Tibial nerve (tissue), 4 donors: ENCODE data around the gene TMTC1. TPM values are rescaled to one million over a fixed set of nuclear protein-coding genes. Genes with fewer than 3 reads are reported as not detected.

Source experiments
- DNase-seq, 2 donors: peaks; one replicate each; pipeline ENCODE4 v3.0.0-alpha.2; 2019; ENCODE audit warnings: low spot score in 2 of 2
- H3K27ac ChIP-seq, 4 donors: fragments of 200-600 bp; sonication (generic) in 3 of 4; one replicate each; pipeline ENCODE4 v1.5.1; 2017 to 2019; ENCODE audit warnings: mild to moderate bottlenecking in 1 of 4
- H3K27me3 ChIP-seq, 2 donors: fragments of 200-600 bp; sonication (generic) in 1 of 2; one replicate each; pipeline versions ENCODE4 v1.5.1 to v1.6.0; 2017 to 2019
- H3K36me3 ChIP-seq, 3 donors: fragments of 200-600 bp; sonication (generic); one replicate each; pipeline ENCODE4 v1.5.1; 2018 to 2019
- H3K4me1 ChIP-seq, 4 donors: fragments of 200-600 bp; sonication (generic) in 3 of 4; one replicate each; pipeline ENCODE4 v1.5.1; 2017 to 2019
- H3K4me3 ChIP-seq, 4 donors: fragments of 200-600 bp; sonication (generic) in 3 of 4; one replicate each; pipeline ENCODE4 v1.5.1; 2017 to 2019; ENCODE audit warnings: mild to moderate bottlenecking in 1 of 4, moderate library complexity in 1 of 4
- H3K9me3 ChIP-seq, 4 donors: fragments of 200-600 bp; sonication (generic) in 3 of 4; one replicate each; pipeline ENCODE4 v1.5.1; 2017 to 2019
- CTCF ChIP-seq, 5 experiments: fragments of 200-600 bp in 3 of 5; fragments of 450-650 bp in 2 of 5; sonication (generic) in 3 of 5; IDR thresholded peaks; one replicate each; pipeline ENCODE4 v1.5.1; 2016 to 2019; ENCODE audit warnings: antibody characterized with exemption in 5 of 5, mild to moderate bottlenecking in 3 of 5, moderate library complexity in 2 of 5
- EP300 ChIP-seq, 2 donors: sonication (generic); formaldehyde crosslinking; IDR thresholded peaks; one replicate each; pipeline ENCODE4 v1.6.1; 2017; ENCODE audit warnings: antibody characterized with exemption in 2 of 2, mild to moderate bottlenecking in 1 of 2
- POLR2A ChIP-seq, 2 donors: fragments of 450-650 bp; IDR thresholded peaks; one replicate each; pipeline ENCODE4 v1.6.1; 2017; ENCODE audit warnings: antibody characterized with exemption in 2 of 2, mild to moderate bottlenecking in 2 of 2, moderate library complexity in 2 of 2
- WGBS, 2 donors: methylation state at CpG; one replicate each; pipeline ENCODE4 v1.1.5; 2018; 5-methylcytosine and 5-hydroxymethylcytosine counted together
- total RNA-seq, 4 donors: library from RNA; depleted of rRNA; stranded (reverse); fragments of >200 nt; gene quantifications; one replicate each; pipeline ENCODE4 v1.1.0, GENCODE V29; 2016

TMTC1 gene
- total RNA-seq, 4 donors from 2014 or later, result 111 to 207 (median 144) TPM

DNA sequence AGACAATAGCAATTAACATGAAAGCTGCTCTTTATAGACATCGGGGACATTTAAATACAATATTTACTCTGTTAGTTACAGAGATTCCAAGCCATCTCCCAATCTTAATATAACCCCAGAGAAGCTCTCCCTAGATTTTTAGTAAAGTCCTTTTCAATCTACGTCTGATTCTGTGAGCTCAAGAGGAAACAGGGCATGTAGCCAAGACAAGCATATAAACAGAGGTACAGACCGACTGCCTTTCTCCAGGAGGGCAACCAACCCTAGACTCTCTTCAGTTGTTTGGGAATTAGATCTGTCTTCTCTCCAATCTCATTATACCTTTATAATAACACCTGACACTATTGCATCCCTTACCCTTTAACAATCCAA, 57.4 kb downstream of the TMTC1 start:
- Histone ChIP-seq H3K36me3 (no peaks in the 10 kb centered on the region), H3K27ac (peak overlapping the region in 3 of 4 donors; percentile 35 to 82 (median 75)), H3K27me3 (no peaks in the 10 kb centered on the region), H3K9me3 (no peaks in the 10 kb centered on the region), H3K4me3 (no peak overlapping the region), H3K4me1 (peaks cover 0 to 21% (median 7%) of the 10 kb centered on the region in 4 donors)
- TF ChIP-seq EP300 (IDR thresholded peaks at IDR 0.05) (no peak), CTCF (IDR thresholded peaks at IDR 0.05) (no peak), POLR2A (IDR thresholded peaks at IDR 0.05) (no peak)
- 12 to 23% methylated on average over 3 of the region's 3 CpGs for whole genome bisulfite sequencing, 2 donors
- DNase-seq, result no peak

DNA sequence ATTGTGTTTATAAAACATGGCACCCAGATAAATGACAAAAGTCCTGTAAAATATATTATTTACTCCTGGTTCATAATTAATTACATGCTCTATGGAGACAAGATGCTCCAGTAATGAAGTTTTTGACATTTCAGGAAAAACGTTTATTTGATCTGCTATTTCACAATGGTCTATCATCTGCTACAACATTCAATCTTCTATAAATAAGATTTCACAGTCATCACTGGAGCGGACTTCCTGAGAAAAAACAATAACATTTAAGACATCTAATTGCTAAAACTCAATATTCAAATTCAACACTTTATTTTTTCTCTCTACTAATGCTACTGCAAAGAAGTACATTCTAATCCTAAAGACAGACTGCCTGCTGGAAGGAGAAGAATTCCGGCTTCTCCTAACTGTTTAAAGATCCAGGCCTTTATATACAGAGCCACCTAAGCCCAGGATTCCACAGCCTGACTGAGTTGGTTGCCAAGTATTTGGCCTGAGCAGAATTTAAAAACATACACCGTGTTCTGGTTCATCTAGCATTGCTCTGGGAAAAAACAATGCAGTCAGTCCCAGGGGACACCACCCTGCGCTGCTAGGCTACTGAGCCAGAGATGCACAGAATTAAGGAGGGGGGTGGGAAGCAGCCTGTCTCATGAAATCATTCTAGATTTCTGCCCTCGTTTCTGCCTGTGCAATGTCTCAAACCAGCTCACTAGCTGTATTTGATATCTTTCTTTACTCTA, 58.0 kb downstream of the TMTC1 start:
- DNase-seq, result peak; percentile 38 to 50
- peaks cover 0 to 15% (median 5%) of the 10 kb centered on the region in 4 donors for H3K4me1 ChIP-seq
- TF ChIP-seq EP300 (IDR thresholded peaks at IDR 0.05) (peak; percentile 73 to 78), CTCF (IDR thresholded peaks at IDR 0.05) (no peak), POLR2A (IDR thresholded peaks at IDR 0.05) (no peak)
- WGBS, 2 donors, result 42 to 50% methylated on average over 6 of the region's 6 CpGs
- no peaks in the 10 kb centered on the region for H3K9me3 ChIP-seq
- H3K27me3 ChIP-seq, result no peaks in the 10 kb centered on the region
- H3K27ac ChIP-seq, result peak overlapping the region; percentile 27 to 82 (median 55)
- H3K36me3 ChIP-seq, result no peaks in the 10 kb centered on the region
- H3K4me3 ChIP-seq, result no peak overlapping the region

- H3K4me3 ChIP-seq, result no peak overlapping the region
- peaks cover 0 to 6% (median 0%) of the 10 kb centered on the region in 3 donors for H3K36me3 ChIP-seq
- no peaks in the 10 kb centered on the region for H3K9me3 ChIP-seq
- 94 to 98% methylated on average over 2 of the region's 2 CpGs for WGBS, 2 donors
- H3K27me3 ChIP-seq, result no peaks in the 10 kb centered on the region
- H3K4me1 ChIP-seq, result peaks cover 0 to 13% (median 5%) of the 10 kb centered on the region in 4 donors
- no peak for DNase-seq
- no peak overlapping the region for H3K27ac ChIP-seq
- TF ChIP-seq CTCF (IDR thresholded peaks at IDR 0.05) (no peak), POLR2A (IDR thresholded peaks at IDR 0.05) (no peak), EP300 (IDR thresholded peaks at IDR 0.05) (no peak)
Measured at GRCh38 chr12:29722164-29722563, 61.6 kb downstream of the TMTC1 start.

GRCh38 chr12:29719381-29719780, 64.4 kb downstream of the TMTC1 start:
- TF ChIP-seq CTCF (IDR thresholded peaks at IDR 0.05) (no peak), POLR2A (IDR thresholded peaks at IDR 0.05) (no peak), EP300 (IDR thresholded peaks at IDR 0.05) (no peak)
- peak overlapping the region in 1 of 4 donors; percentile 22 for H3K27ac ChIP-seq
- H3K4me3 ChIP-seq, result no peak overlapping the region
- H3K36me3 ChIP-seq, result peaks cover 0 to 6% (median 0%) of the 10 kb centered on the region in 3 donors
- H3K9me3 ChIP-seq, result no peaks in the 10 kb centered on the region
- H3K27me3 ChIP-seq, result no peaks in the 10 kb centered on the region
- DNase-seq, result no peak
- 64 to 65% methylated on average over 5 of the region's 5 CpGs for WGBS, 2 donors
- H3K4me1 ChIP-seq, result peaks cover 0 to 8% (median 7%) of the 10 kb centered on the region in 4 donors

GRCh38 chr12:29717540-29718100, 66.1 kb downstream of the TMTC1 start:
- TF ChIP-seq CTCF (IDR thresholded peaks at IDR 0.05) (no peak), POLR2A (IDR thresholded peaks at IDR 0.05) (no peak), EP300 (IDR thresholded peaks at IDR 0.05) (no peak)
- DNase-seq, result no peak
- no peak overlapping the region for H3K27ac ChIP-seq
- no peaks in the 10 kb centered on the region for H3K9me3 ChIP-seq
- no peak overlapping the region for H3K4me3 ChIP-seq
- H3K4me1 ChIP-seq, result peaks cover 0 to 26% (median 12%) of the 10 kb centered on the region in 4 donors
- H3K36me3 ChIP-seq, result peaks cover 0 to 6% (median 0%) of the 10 kb centered on the region in 3 donors
- no peaks in the 10 kb centered on the region for H3K27me3 ChIP-seq
- WGBS, 2 donors, result 0% methylated on average over 1 of the region's 1 CpG
